Chondrocyte (in vitro differentiated cells): ENCODE data around the gene ABHD13. TPM values are rescaled to one million over a fixed set of nuclear protein-coding genes. Genes with fewer than 3 reads are reported as not detected.
"Not testable (repeated sequence)": the region's sequence is repeated elsewhere in the genome, so short reads cannot be mapped to it uniquely, and the experiment has no call there.

ENCODE experiments used
- DNase-seq: peaks from one replicate; pipeline ENCODE4 v3.0.0; 2021; ENCODE audit warnings: mixed read lengths, low spot score
- H3K27ac Mint-ChIP-seq: one replicate; pipeline ENCODE4 v1.8.0; 2021; ENCODE audit warnings: mild to moderate bottlenecking, moderate library complexity, mixed read lengths; ENCODE audit not compliant: unreplicated experiment
- H3K27me3 Mint-ChIP-seq: 2 replicates; pipeline ENCODE4 v1.8.0; 2021; ENCODE audit warnings: low read depth, mixed read lengths
- H3K36me3 Mint-ChIP-seq: 2 replicates; pipeline ENCODE4 v1.8.0; 2021; ENCODE audit warnings: low read depth, mixed read lengths
- H3K4me1 Mint-ChIP-seq: 2 replicates; pipeline ENCODE4 v1.8.0; 2021; ENCODE audit warnings: low read depth, mild to moderate bottlenecking, mixed read lengths
- H3K4me3 Mint-ChIP-seq: one replicate; pipeline ENCODE4 v1.8.0; 2021; ENCODE audit warnings: mild to moderate bottlenecking, moderate library complexity, mixed read lengths; ENCODE audit not compliant: unreplicated experiment
- H3K9me3 Mint-ChIP-seq: 2 replicates; pipeline ENCODE4 v1.8.0; 2021; ENCODE audit warnings: low read depth, mixed read lengths
- CTCF ChIP-seq: fragments of 200-600 bp; sonication (generic); IDR thresholded peaks from 2 replicates; pipeline ENCODE4 v1.5.0; 2021; ENCODE audit warnings: antibody characterized with exemption, mild to moderate bottlenecking, moderate library complexity
- total RNA-seq: library from RNA; stranded (reverse); gene quantifications from 3 replicates; pipeline ENCODE4 v1.2.1, GENCODE V29; 2021

Gene ABHD13
- total RNA-seq, 1 donor from 2014 or later = 7.1 TPM

GRCh38 chr13:108213946-108214345 is 4.2 kb upstream of the ABHD13 start:
- DNase-seq = no peak
- H3K36me3 Mint-ChIP-seq = peaks cover 20% of the 10 kb centered on the region
- peak overlapping the region; percentile 69 for H3K4me3 Mint-ChIP-seq
- H3K27me3 Mint-ChIP-seq = no peaks in the 10 kb centered on the region
- TF ChIP-seq CTCF = no peak
- H3K4me1 Mint-ChIP-seq = peaks cover 30% of the 10 kb centered on the region
- peak overlapping the region; percentile 65 for H3K27ac Mint-ChIP-seq
- H3K9me3 Mint-ChIP-seq = peaks cover 3% of the 10 kb centered on the region

GRCh38 chr13:108214441-108215271 is 3.5 kb upstream of the ABHD13 start:
- no peak for TF ChIP-seq CTCF
- no peaks in the 10 kb centered on the region for H3K27me3 Mint-ChIP-seq

GRCh38 chr13:108215436-108215835 is 2.8 kb upstream of the ABHD13 start, which contains the start of gene LIG4:
LIG4 (minus strand) TSS chr13:108215536; CDS start chr13:108211268, 4,268 bp downstream.
- TF ChIP-seq CTCF = no peak
- Mint-ChIP-seq H3K36me3 (peaks cover 9% of the 10 kb centered on the region), H3K27me3 (no peaks in the 10 kb centered on the region), H3K4me3 (peak within 1 kb of the TSS; percentile 69), H3K4me1 (peaks cover 45% of the 10 kb centered on the region), H3K27ac (peak within 1 kb of the TSS; percentile 82), H3K9me3 (no peaks in the 10 kb centered on the region)
- DNase-seq = peak; percentile 97

More at GRCh38 chr13:108214441-108215271, 3.5 kb upstream of the ABHD13 start:
- no peaks in the 10 kb centered on the region for H3K9me3 Mint-ChIP-seq
- peak overlapping the region; percentile 65 for H3K27ac Mint-ChIP-seq
- H3K36me3 Mint-ChIP-seq = peaks cover 15% of the 10 kb centered on the region
- peaks cover 37% of the 10 kb centered on the region for H3K4me1 Mint-ChIP-seq
- DNase-seq = peak; percentile 68
- peak overlapping the region; percentile 69 for H3K4me3 Mint-ChIP-seq

GRCh38 chr13:108217307-108218043 is 717 bp upstream of the ABHD13 start:
- peaks cover 49% of the 10 kb centered on the region for H3K4me1 Mint-ChIP-seq
- not testable (repeated sequence) for H3K9me3 Mint-ChIP-seq, H3K27me3 Mint-ChIP-seq, H3K36me3 Mint-ChIP-seq
- H3K4me3 Mint-ChIP-seq = peak overlapping the region; percentile 89
- peak; percentile 32 for DNase-seq
- peak overlapping the region; percentile 92 for H3K27ac Mint-ChIP-seq

GRCh38 chr13:108220041-108220440 is 1.8 kb downstream of the ABHD13 start:
- DNase-seq = no peak
- Mint-ChIP-seq H3K27ac (peak overlapping the region; percentile 45), H3K27me3 (no peaks in the 10 kb centered on the region), H3K4me1 (peaks cover 46% of the 10 kb centered on the region), H3K4me3 (no peak overlapping the region), H3K9me3 (no peaks in the 10 kb centered on the region), H3K36me3 (no peaks in the 10 kb centered on the region)
- no peak for TF ChIP-seq CTCF
